CD8-positive, alpha-beta memory T cell (primary cell): Measurements from ENCODE around the gene SNRK. TPM values are rescaled to one million over a fixed set of nuclear protein-coding genes. Genes with fewer than 3 reads are reported as not detected.

ENCODE experiments used
- polyA plus RNA-seq: library from polyadenylated mRNA; unstranded; fragments of 300-500 nt; fragmentation: Illumina TruSeq; gene quantifications from one replicate; pipeline ENCODE4 v1.2.3, GENCODE V29; 2021
- total RNA-seq, 2 experiments: library from RNA; stranded (reverse); gene quantifications; one replicate each; pipeline ENCODE4 v1.2.3, GENCODE V29; 2021

The SNRK gene
- total and polyA plus RNA-seq, 3 experiments from 2014 or later = 34.2 to 55.1 (median 35.9) TPM

Other genes starting within 250 kb of the SNRK start
- 10 to 100 TPM in 1 of 2 experiments, 1 to 10 TPM in 1; 9.7 to 11.0 TPM for gene POMGNT2, start 180.5 kb upstream of the SNRK start, total RNA-seq
- 10.0 TPM for gene POMGNT2, start 180.5 kb upstream of the SNRK start, polyA plus RNA-seq